Stimulated activated CD4-positive, alpha-beta T cell treated with anti-CD3 and anti-CD28 coated beads, TNF-alpha, amount 100 ng/mL, for 1 hour (primary cell): ENCODE measurements around the gene FBLN7.

Source experiments
- DNase-seq, 3 donors: peaks; one replicate each; pipeline ENCODE4 v3.0.0-alpha.2; 2020; ENCODE audit warnings: low read depth in 3 of 3, low spot score in 1 of 3

The FBLN7 gene

DNA sequence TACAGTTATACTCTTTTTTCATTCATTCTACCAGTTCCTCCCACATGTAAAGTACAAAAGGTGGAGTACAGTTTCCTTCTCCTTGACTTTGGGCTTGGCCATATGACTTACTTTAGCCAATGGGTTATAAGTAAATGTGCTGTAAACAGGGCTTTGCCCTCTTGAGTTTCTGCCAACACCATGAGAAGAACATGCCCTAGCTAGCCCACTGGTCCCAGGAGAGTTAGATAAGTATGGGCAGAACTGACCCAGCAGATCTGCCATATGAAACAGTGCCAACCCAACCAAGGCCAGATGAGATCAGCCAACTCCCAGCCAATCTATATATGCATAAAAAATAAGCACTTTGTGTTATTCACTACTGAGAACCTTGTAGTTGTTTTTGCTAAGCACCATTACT is 91.2 kb downstream of the FBLN7 start:
- DNase-seq = no peak

DNA sequence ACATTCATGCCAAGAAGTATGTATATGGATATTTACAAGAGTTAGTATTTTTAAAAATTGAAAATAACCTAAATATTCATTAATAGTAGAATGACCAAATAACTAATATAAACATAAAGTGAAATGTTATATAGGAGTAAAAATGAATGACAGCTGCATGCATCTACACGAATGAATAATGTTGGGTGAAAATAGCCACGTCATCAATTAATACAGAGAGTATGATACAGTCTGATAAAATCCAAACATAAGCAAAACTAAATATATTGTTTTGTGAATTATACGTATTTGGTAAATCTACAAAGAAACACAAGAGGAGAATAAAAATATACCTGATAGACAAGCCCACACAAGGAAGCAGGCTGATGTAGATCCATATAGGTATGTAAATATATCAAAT is 92.2 kb downstream of the FBLN7 start:
- DNase-seq = no peak
